Activated CD4-positive, alpha-beta T cell treated with anti-CD3 and anti-CD28 coated beads, Interleukin-2, amount 50 U/mL, for 16 hours (primary cell): Measurements from ENCODE around the gene C4orf51.

Source experiments
- DNase-seq: peaks from one replicate; pipeline ENCODE4 v3.0.0-alpha.2; 2020

C4orf51 gene

DNA sequence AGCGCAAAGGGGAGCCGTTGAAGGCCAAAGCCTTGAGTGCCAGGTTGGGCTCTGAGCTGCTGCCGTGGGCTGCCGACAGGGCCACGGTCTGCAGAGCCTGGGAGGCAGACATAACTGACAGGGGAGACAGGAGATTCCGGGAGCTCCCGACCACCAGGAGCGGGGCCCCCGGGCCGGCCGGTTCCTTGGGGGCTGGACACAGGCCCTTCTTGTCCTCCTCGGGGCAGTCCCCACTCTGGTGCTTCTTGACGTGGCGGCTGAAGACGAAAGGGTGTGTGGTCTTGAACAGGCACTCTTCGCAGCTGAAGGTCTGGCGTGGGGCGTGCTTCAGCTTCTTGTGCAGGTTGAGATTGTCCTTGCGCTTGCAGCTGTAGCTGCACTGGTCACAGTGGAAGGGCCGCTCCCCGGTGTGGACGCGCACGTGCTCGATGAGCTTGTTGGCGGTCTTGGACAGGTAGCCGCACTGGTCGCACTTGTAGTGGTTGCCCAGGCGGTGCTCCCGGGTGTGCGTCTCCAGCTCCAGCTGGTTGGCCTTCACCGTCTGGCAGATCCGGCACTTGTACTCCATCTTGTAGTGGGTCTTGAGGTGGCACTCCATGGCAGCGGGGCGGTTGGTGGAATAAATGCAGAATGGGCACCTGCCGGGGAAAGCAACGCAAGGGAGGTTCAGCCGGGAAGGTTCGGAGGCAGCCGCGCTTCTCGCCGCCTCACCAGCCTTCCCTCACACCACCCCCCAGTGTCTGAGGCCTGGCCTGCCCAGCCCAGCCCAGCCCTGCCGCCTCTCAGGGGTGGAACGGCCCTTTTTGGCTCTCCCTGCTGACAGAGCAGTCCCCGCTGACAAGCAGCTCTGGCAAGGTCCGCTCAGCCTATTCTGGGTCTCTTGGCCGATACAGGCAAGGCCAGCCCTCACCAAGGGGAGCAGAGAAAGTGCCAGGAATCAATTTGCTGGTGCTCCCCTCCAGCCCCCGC is 81.3 kb downstream of the C4orf51 start:
- DNase-seq: no peak

DNA sequence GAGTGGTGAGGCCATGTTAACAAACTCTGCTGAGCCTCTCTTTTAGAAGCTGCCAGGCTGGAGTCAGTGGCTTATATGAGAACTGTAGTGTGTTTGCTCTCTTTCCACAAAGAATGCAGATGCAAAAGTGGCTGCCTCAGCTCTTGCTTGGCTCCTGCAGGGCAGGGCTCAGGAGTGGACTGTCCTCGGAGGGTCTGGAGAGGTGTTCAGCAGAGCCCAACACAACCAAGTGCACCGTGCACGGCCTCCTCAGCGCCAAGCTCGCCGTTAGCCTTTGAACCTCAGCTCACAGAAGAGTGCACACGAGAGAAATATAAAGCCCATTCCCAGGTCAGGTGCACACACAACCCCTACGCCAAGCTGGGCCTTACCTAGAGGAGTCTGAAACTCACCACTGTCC is 82.8 kb downstream of the C4orf51 start:
- DNase-seq: no peak

- DNase-seq: no peak
Observed at GRCh38 chr4:145763399-145763798, 83.5 kb downstream of the C4orf51 start.

DNA sequence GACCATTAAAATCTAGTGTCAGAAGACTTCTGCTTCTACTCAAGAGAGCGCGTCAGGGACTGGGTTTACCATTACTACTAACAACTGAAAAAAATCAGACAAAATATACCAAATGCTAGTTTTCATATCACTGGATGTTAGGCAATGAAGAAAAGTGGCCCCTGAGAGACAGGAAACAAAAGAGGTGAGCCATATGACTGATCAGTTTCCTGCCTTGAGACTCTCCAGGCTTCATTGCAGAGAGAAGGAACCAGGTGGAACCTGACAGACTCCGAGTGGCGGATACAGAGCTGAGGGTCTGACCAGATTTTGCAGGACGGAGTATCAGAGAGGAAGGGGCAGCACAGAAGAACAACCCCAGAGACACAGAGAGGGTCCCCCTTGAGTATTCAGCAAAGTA is 86.3 kb downstream of the C4orf51 start:
- DNase-seq: peak; percentile 38

DNA sequence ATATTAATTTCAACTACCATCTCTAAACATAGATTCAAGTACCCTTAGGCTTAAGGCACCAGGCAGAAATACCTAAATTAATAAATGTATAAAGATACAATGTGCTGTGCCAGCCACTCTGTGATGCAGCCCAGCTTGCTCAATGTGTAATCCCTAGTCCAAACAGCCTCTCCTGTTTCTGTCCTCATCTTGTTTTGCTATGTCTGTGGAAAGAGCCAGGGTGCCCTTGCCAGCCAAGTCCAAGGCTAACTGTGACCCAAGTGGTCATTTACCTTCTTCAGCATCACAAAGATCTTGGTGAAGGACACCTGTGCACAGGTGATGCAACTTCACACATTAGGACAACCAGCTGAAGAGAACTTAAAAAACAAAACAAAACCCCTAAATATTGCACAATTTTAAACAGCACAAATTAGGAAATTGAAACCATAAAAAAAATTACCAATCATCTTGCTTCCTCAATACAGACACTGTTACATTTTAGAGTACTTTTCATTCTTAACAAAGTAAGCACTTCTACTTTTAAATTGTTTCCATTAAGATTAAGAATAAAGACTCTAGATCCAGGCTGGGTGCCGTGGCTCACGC is 89.6 kb downstream of the C4orf51 start:
- DNase-seq: no peak

DNA sequence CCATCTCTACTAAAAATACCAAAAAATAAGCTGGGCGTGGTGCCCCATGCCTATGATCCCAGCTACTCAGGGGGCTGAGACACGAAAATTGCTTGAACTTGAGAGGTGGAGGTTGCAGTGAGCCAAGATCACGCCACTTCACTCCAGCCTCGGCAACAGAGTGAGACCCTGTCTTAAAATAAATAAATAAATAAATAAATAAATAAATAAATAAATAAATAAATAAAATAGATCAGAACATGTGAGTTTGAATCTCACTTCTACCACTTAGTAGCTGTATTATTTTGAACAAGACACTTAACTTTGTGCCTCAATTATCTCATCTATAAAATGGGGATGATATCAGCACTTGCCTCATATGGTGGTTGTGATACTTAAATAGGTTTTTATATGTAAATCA is 90.2 kb downstream of the C4orf51 start:
- no peak for DNase-seq

GRCh38 chr4:145772347-145772746 is 92.4 kb downstream of the C4orf51 start:
- no peak for DNase-seq

DNA sequence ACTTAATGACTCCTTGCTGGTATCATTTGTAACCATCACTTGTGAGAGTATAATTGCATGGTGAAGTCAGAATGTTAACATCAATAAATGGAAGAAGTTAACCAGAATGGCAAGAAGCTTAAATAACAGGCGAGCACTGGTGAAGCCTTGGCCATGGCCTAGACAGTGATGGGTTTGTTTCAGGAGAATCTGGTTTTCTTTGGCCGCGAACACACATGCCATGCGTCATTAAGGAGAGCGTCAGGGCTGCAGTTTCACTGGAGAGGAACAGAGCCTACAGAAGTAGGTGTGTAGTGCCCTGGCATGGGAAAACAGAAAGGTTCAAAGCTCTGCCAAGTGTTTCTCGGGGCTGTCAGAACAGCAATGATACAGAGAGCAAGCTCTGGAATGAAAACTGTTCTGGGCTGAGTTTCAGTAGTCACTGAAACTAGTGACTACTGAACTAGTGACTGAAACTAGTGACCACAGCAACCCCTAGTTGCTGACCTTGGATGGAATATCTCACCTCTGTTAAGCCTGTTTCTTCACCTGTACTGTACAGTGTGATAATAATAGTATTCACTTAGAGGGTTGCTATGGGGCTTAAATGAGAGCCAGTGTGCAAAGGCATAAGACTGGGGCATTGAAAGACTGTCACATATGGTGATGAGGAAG is 93.8 kb downstream of the C4orf51 start:
- DNase-seq: peak; percentile 23

DNA sequence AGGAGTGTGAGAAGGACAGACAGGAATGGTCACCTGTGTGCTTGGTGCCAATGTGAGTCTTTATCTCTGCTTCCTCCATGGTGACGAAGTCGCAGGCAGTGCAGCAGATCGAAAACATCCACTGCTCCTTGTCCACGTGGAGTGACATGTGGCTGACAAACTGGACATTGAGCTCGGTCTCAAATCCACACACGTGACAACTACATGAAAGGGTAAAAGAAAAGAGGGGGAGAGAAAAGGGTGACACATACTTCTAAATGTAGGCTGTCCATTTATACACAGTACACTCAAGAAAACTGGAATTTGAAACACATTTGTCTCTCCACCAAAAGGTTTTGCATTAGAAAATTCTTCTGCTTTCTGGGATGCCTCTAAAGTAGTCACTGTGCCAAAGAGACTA is 94.5 kb downstream of the C4orf51 start:
- no peak for DNase-seq

DNA sequence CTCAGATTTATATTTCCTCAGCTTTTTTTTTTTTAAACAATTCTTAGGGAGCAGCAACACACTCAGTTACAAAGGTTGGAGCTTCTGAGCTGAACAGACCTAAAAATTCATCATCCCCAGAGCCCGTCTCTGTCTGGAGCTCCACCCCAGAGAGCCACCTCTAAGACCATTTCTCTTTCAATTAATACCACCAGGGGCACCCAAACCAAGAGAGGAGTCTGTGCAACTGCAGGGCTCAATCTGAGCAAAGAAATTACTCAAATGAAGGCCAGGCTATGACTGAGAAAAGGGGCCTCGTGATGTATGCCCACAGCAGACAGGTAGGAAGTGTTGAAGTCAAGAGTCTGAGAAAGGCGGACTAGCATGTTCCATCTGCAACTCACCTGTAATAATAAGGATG is 95.5 kb downstream of the C4orf51 start:
- DNase-seq: peak; percentile 14

GRCh38 chr4:145776208-145776607 is 96.3 kb downstream of the C4orf51 start:
- DNase-seq: no peak

GRCh38 chr4:145779319-145779801 is 99.4 kb downstream of the C4orf51 start:
- DNase-seq: no peak

DNA sequence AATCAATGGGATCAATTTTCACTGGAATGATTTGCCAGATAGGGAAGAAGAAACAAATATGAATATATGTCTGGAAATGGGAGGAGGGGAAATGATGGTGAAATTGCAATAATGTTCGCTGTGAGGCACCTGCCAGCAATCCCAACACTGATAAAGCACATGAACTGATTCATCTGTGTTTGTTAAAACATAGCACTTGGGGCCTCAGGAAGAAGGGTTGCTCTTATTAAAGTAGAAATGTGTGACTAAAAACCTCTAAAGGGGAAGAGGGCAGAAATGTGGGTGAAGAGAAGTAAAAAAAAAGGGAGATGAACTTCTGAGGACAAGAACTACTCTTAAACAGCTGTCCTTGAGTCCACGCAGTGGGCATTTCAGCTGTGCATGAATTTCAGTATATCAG is 101.4 kb downstream of the C4orf51 start:
- no peak for DNase-seq
